CD4-positive, alpha-beta T cell (primary cell): ENCODE data around the gene HOGA1. TPM values are rescaled to one million over a fixed set of nuclear protein-coding genes. Genes with fewer than 3 reads are reported as not detected.

ENCODE experiments used
- ATAC-seq: fragments of 200-7000 bp; cut with Tn5 transposase; one replicate; pipeline ENCODE4 v1.10.0; 2022; ENCODE audit warnings: mild to moderate bottlenecking; ENCODE audit not compliant: poor library complexity
- CTCF ChIA-PET: fragments of 350-600 bp; sonication (Branson Sonifier 250); formaldehyde crosslinking; loops from one replicate; lab custom pipeline; 2021; ENCODE audit warnings: antibody characterized with exemption, inconsistent platforms; lab: Charles Lee
- POLR2A ChIA-PET: fragments of 350-600 bp; sonication (Branson Sonifier 250); formaldehyde crosslinking; loops from one replicate; lab custom pipeline; 2021; ENCODE audit warnings: antibody characterized with exemption, inconsistent platforms; lab: Charles Lee
- DNase-seq, 14 experiments: peaks; one replicate each; pipeline ENCODE4 v3.0.0-alpha.2; 2013 to 2020; ENCODE audit warnings: mixed read lengths in 2 of 14
- H3K27ac ChIP-seq, 2 donors: one replicate each; pipeline versions ENCODE4 v1.5.1 to v1.7.0; 2013; ENCODE audit warnings: low read length in 2 of 2, low read depth in 1 of 2, mild to moderate bottlenecking in 1 of 2
- H3K27me3 ChIP-seq, 2 experiments: 1 replicate in 1 of 2; 2 replicates in 1 of 2; pipeline versions ENCODE4 v1.6.1 to v1.7.0; 2013; ENCODE audit warnings: low read length in 2 of 2, control low read depth in 1 of 2, mild to moderate bottlenecking in 1 of 2, moderate library complexity in 1 of 2; ENCODE audit not compliant: insufficient read depth in 2 of 2, control insufficient read depth in 1 of 2
- H3K36me3 ChIP-seq: one replicate; pipeline ENCODE4 v1.6.1; 2013; ENCODE audit warnings: low read length, control low read depth; ENCODE audit not compliant: insufficient read depth
- H3K4me1 ChIP-seq: one replicate; pipeline ENCODE4 v1.6.1; 2013; ENCODE audit warnings: low read length, control low read depth; ENCODE audit not compliant: insufficient read depth
- H3K4me3 ChIP-seq: one replicate; pipeline ENCODE4 v1.5.1; 2013; ENCODE audit warnings: mild to moderate bottlenecking, low read length, moderate library complexity
- H3K9me3 ChIP-seq, 2 experiments: 1 replicate in 1 of 2; 2 replicates in 1 of 2; pipeline versions ENCODE4 v1.6.1 to v1.7.0; 2013; ENCODE audit warnings: low read length in 2 of 2, mild to moderate bottlenecking in 2 of 2, control low read depth in 1 of 2, moderate library complexity in 1 of 2; ENCODE audit not compliant: control insufficient read depth in 1 of 2, insufficient read depth in 1 of 2
- H3K27ac Mint-ChIP-seq: one replicate; pipeline ENCODE4 v1.8.0; 2020; ENCODE audit warnings: mixed read lengths
- H3K27me3 Mint-ChIP-seq: one replicate; pipeline ENCODE4 v1.8.0; 2021; ENCODE audit warnings: mixed read lengths
- H3K36me3 Mint-ChIP-seq: one replicate; pipeline ENCODE4 v1.8.0; 2021; ENCODE audit warnings: low read depth, mixed read lengths
- H3K4me1 Mint-ChIP-seq: one replicate; pipeline ENCODE4 v1.8.0; 2021; ENCODE audit warnings: low read depth, mixed read lengths
- H3K4me3 Mint-ChIP-seq: one replicate; pipeline ENCODE4 v1.8.0; 2020; ENCODE audit warnings: mild to moderate bottlenecking, mixed read lengths
- H3K9me3 Mint-ChIP-seq: one replicate; pipeline ENCODE4 v1.8.0; 2020; ENCODE audit warnings: mixed read lengths
- intact Hi-C, 2 experiments: fragments of 100-400 bp; cut with DNase I in 1 of 2; cut with micrococcal nuclease in 1 of 2; formaldehyde crosslinking; loops; one replicate each; pipeline versions ENCODE4 v1.15.1 to v1.9.0; 2023 to 2025; cut with DNase I, micrococcal nuclease
- total RNA-seq, 174 experiments: library from RNA in 2 of 174; stranded (reverse) in 2 of 174; gene quantifications; one replicate each; pipeline ENCODE4 v1.2.3 and lab custom pipeline; 2021 to 2026
- TF ChIP-seq, protein P1 (sequence below): fragments of 200-600 bp; IDR thresholded peaks from one replicate; pipeline ENCODE4 v1.8.0; 2022; ENCODE audit warnings: antibody characterized with exemption, mild to moderate bottlenecking

HOGA1 gene
- total RNA-seq, 2 experiments from 2014 or later: not detected

DNA sequence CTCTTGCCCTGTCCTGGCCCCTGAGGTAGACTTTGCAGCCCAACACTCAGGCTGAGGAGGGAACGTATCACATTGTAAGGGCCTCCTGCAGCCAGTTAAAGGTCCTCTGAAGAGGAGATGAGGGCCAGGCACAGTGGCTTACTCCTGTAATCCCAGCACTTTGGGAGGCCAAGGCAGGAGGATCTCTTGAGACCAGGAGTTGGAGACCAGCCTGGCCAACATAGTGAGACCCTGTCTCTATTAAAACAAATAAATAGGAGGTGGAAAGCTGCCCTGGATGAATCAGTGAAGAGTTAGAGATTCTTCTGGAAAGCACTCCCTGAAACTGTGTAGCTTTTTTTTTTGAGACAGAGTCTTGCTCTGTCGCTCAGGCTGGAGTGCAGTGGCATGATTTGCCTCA lies 3.0 kb downstream of the HOGA1 start:
- H3K4me3 Mint-ChIP-seq: no peak overlapping the region
- no peaks in the 10 kb centered on the region for H3K27me3 ChIP-seq
- no peak overlapping the region for H3K4me3 ChIP-seq
- ChIA-PET CTCF (no interaction called here), POLR2A (no interaction called here)
- intact Hi-C loops: no loop called here
- H3K9me3 Mint-ChIP-seq: no peaks in the 10 kb centered on the region
- H3K9me3 ChIP-seq: no peaks in the 10 kb centered on the region
- DNase-seq: no peak
- no peaks in the 10 kb centered on the region for H3K36me3 Mint-ChIP-seq
- H3K27me3 Mint-ChIP-seq: no peaks in the 10 kb centered on the region
- H3K36me3 ChIP-seq: no peaks in the 10 kb centered on the region
- no peaks in the 10 kb centered on the region for H3K4me1 Mint-ChIP-seq
- ATAC-seq: no peak
- TF ChIP-seq, protein P1, sequence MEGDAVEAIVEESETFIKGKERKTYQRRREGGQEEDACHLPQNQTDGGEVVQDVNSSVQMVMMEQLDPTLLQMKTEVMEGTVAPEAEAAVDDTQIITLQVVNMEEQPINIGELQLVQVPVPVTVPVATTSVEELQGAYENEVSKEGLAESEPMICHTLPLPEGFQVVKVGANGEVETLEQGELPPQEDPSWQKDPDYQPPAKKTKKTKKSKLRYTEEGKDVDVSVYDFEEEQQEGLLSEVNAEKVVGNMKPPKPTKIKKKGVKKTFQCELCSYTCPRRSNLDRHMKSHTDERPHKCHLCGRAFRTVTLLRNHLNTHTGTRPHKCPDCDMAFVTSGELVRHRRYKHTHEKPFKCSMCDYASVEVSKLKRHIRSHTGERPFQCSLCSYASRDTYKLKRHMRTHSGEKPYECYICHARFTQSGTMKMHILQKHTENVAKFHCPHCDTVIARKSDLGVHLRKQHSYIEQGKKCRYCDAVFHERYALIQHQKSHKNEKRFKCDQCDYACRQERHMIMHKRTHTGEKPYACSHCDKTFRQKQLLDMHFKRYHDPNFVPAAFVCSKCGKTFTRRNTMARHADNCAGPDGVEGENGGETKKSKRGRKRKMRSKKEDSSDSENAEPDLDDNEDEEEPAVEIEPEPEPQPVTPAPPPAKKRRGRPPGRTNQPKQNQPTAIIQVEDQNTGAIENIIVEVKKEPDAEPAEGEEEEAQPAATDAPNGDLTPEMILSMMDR: no peak
- no peak overlapping the region for H3K27ac Mint-ChIP-seq
- no peak overlapping the region for H3K27ac ChIP-seq
- no peaks in the 10 kb centered on the region for H3K4me1 ChIP-seq

DNA sequence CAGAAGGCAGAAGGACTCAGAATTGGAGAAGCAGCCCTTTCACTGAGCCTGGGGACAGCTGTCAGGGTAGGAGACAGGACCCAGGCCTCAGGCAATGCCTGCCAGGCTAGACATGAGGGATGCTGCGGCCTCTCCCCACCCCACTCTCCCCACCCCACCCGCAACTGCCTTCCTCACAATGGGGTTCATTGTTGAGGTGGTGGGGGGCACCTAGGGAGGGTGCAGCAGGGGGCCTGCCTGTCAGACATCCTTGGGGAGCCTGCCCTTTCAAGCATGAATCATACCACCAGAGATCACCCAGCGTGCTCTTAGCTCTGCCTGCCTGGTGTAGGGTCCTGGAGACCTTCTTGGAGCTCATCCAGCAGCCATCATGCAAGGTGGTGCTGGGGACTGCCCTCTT lies 5.3 kb downstream of the HOGA1 start, which contains the start of gene C10orf62:
Gene C10orf62, plus strand, starts transcription at position 243 of the 400 bp plus-strand sequence. CDS start 177 bp downstream, outside the sequence.
- TF ChIP-seq, protein P1: no peak
- no peak within 1 kb of the TSS for H3K27ac ChIP-seq
- no peaks in the 10 kb centered on the region for H3K4me1 ChIP-seq
- CTCF ChIA-PET: no interaction called here
- H3K9me3 ChIP-seq: no peaks in the 10 kb centered on the region
- POLR2A ChIA-PET: no interaction called here
- no peak within 1 kb of the TSS for H3K4me3 ChIP-seq
- H3K36me3 ChIP-seq: no peaks in the 10 kb centered on the region
- ATAC-seq (no peak), DNase-seq (no peak)
- Mint-ChIP-seq H3K9me3 (no peaks in the 10 kb centered on the region), H3K4me3 (no peak within 1 kb of the TSS), H3K36me3 (no peaks in the 10 kb centered on the region), H3K27ac (no peak within 1 kb of the TSS), H3K27me3 (no peaks in the 10 kb centered on the region), H3K4me1 (no peaks in the 10 kb centered on the region)
- H3K27me3 ChIP-seq: no peaks in the 10 kb centered on the region
- intact Hi-C loops: no loop called here

DNA sequence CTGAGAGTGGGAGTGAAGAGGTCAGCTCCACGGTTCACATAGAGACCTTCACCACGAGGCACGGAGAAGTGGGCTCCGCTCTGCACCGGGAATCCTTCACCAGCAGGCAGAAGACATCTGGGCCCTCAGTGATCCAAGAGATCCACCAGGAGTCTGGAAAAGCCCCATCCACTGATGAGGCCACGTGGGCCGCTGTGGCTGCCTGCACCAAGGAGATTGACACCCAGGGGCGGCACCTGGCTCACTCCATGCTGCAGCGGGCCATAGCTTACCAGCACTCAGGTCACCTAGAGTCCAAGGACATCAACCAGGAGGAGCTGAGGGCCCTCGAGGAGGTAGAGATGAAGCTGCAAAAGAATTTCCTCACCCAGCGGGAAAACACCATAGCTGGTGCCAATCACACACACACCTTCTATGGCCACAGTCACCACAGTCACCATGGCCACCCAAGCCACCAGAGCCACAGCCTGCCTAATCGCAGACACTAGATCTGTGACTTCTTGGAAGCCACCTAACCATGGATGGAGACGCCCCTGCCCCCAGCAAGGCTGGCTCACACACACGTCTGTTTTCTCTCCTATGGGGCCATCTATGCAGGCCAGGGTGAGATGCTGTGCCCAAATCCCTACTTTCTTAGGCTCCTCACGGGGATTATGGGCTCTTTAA lies 6.0 kb downstream of the HOGA1 start:
- POLR2A ChIA-PET: no interaction called here
- intact Hi-C loops: no loop called here

More for the DNA sequence above, 6.0 kb downstream of the HOGA1 start:
- H3K4me1 ChIP-seq: no peaks in the 10 kb centered on the region
- ATAC-seq (no peak), DNase-seq (peak in 1 of 14 experiments; percentile 21)
- H3K4me3 ChIP-seq: no peak overlapping the region
- H3K9me3 ChIP-seq: no peaks in the 10 kb centered on the region
- H3K27me3 ChIP-seq: no peaks in the 10 kb centered on the region
- TF ChIP-seq, protein P1: no peak
- no peaks in the 10 kb centered on the region for H3K36me3 Mint-ChIP-seq
- H3K9me3 Mint-ChIP-seq: no peaks in the 10 kb centered on the region
- H3K4me1 Mint-ChIP-seq: no peaks in the 10 kb centered on the region
- no peaks in the 10 kb centered on the region for H3K36me3 ChIP-seq
- no peaks in the 10 kb centered on the region for H3K27me3 Mint-ChIP-seq
- CTCF ChIA-PET: no interaction called here
- H3K27ac ChIP-seq: no peak overlapping the region
- no peak overlapping the region for H3K27ac Mint-ChIP-seq
- H3K4me3 Mint-ChIP-seq: no peak overlapping the region
